Sigmoid colon (tissue), 7 donors: ENCODE data around the gene ELAVL2. TPM values are rescaled to one million over a fixed set of nuclear protein-coding genes. Genes with fewer than 3 reads are reported as not detected.

Experiments used
- DNase-seq: peaks from one replicate; pipeline ENCODE4 v3.0.0-alpha.2; 2019
- H3K27ac ChIP-seq, 4 donors: fragments of 200-600 bp; sonication (generic); one replicate each; pipeline ENCODE4 v1.5.1; 2016 to 2019; ENCODE audit warnings: mild to moderate bottlenecking in 1 of 4
- H3K27me3 ChIP-seq, 3 donors: fragments of 200-600 bp; sonication (generic); one replicate each; pipeline ENCODE4 v1.5.1; 2019; ENCODE audit warnings: mild to moderate bottlenecking in 1 of 3
- H3K36me3 ChIP-seq, 4 donors: fragments of 200-600 bp; sonication (generic); one replicate each; pipeline ENCODE4 v1.5.1; 2016 to 2019
- H3K4me1 ChIP-seq, 4 donors: fragments of 200-600 bp; sonication (generic); one replicate each; pipeline ENCODE4 v1.5.1; 2017 to 2019
- H3K4me3 ChIP-seq, 4 donors: fragments of 200-600 bp; sonication (generic); one replicate each; pipeline ENCODE4 v1.5.1; 2017 to 2019; ENCODE audit warnings: mild to moderate bottlenecking in 2 of 4, moderate library complexity in 1 of 4
- H3K9me3 ChIP-seq, 4 donors: fragments of 200-600 bp in 3 of 4; sonication (generic) in 3 of 4; one replicate each; pipeline versions ENCODE4 v1.5.1 to v1.6.1; 2013 to 2019
- EP300 ChIP-seq, 4 donors: sonication (generic); formaldehyde crosslinking; IDR thresholded peaks; one replicate each; pipeline ENCODE4 v1.6.1; 2017; ENCODE audit warnings: antibody characterized with exemption in 4 of 4
- POLR2A ChIP-seq, 2 donors: fragments of 450-650 bp; IDR thresholded peaks; one replicate each; pipeline ENCODE4 v1.6.1; 2016; ENCODE audit warnings: antibody characterized with exemption in 2 of 2, mild to moderate bottlenecking in 2 of 2, moderate library complexity in 2 of 2
- POLR2AphosphoS5 ChIP-seq, 4 donors: sonication (generic); formaldehyde crosslinking; IDR thresholded peaks; one replicate each; pipeline ENCODE4 v1.6.1; 2017; ENCODE audit warnings: antibody characterized with exemption in 4 of 4
- WGBS, 2 donors: extraction: QIAGEN DNeasy Blood & Tissue Kit; methylation state at CpG; one replicate each; pipeline ENCODE4 v1.1.7; 2013; 5-methylcytosine and 5-hydroxymethylcytosine counted together
- intact Hi-C: fragments of 100-400 bp; cut with DNase I; formaldehyde crosslinking; loops from one replicate; pipeline ENCODE4 v1.15.1; 2023
- polyA plus RNA-seq, 3 donors: library from polyadenylated mRNA; stranded (reverse); fragments of 200-250 nt; gene quantifications; one replicate each; pipeline ENCODE4 v1.2.3, GENCODE V29; 2013
- total RNA-seq, 4 donors: library from RNA; depleted of rRNA; stranded (reverse); fragments of >200 nt; gene quantifications; one replicate each; pipeline ENCODE4 v1.1.0, GENCODE V29; 2016
- TF ChIP-seq, protein P1 (sequence below), 4 experiments: fragments of 450-650 bp in 3 of 4; fragments of 200-600 bp in 1 of 4; IDR thresholded peaks; one replicate each; pipeline ENCODE4 v1.5.1; 2016 to 2019; ENCODE audit warnings: antibody characterized with exemption in 4 of 4, mild to moderate bottlenecking in 3 of 4, moderate library complexity in 2 of 4
- donor health status: healthy with polysubstance abuse.
- donor health status: Bipolar disorder and iron deficiency.
- donor health status: healthy.

ELAVL2 gene
- total and polyA plus RNA-seq, 7 donors = 0.16 to 0.36 (median 0.22) TPM; not detected in 4

DNA sequence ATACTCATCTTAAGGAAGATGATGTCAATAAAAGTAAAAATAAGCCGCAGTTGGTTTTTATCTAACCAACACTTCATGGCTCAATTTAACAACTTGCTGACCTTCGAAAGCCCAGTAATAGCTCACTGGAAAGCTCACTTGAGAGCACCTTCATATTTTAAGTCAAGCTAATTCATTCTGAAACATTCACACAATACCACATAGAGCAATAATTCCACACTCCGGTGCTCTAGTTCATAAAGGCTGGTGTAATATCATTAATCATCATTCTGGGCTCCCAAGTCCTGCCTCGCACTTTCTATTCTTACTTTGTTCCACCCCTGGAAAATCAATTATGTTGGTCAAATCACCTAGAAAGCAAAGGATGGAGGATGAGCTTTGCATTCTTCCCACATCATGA, 74.4 kb downstream of the ELAVL2 start:
- H3K27me3 ChIP-seq = no peaks in the 10 kb centered on the region
- TF ChIP-seq, protein P1, sequence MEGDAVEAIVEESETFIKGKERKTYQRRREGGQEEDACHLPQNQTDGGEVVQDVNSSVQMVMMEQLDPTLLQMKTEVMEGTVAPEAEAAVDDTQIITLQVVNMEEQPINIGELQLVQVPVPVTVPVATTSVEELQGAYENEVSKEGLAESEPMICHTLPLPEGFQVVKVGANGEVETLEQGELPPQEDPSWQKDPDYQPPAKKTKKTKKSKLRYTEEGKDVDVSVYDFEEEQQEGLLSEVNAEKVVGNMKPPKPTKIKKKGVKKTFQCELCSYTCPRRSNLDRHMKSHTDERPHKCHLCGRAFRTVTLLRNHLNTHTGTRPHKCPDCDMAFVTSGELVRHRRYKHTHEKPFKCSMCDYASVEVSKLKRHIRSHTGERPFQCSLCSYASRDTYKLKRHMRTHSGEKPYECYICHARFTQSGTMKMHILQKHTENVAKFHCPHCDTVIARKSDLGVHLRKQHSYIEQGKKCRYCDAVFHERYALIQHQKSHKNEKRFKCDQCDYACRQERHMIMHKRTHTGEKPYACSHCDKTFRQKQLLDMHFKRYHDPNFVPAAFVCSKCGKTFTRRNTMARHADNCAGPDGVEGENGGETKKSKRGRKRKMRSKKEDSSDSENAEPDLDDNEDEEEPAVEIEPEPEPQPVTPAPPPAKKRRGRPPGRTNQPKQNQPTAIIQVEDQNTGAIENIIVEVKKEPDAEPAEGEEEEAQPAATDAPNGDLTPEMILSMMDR (IDR thresholded peaks at IDR 0.05) = no peak
- no peak for TF ChIP-seq EP300 (IDR thresholded peaks at IDR 0.05)
- no peak for TF ChIP-seq POLR2A (IDR thresholded peaks at IDR 0.05)
- no peak for TF ChIP-seq POLR2AphosphoS5 (IDR thresholded peaks at IDR 0.05)

DNA sequence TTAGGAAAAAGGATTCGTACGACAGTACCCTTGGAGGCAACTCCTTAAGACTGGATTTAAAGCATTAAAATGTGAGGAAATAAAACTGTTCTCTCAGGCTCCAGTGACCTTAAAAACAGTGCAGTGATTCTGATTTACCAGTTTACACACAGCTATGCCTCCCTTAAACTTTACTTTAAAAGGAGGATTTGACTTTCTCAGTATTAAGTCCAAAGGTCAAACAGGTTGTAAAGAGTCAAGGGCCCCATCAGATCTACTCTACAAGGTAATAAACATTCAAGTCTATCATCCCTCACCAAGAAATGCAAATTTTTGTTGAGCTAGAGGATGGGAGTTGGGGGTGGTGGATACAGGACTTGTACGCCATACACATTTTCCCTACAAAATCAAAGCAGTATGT, 75.2 kb downstream of the ELAVL2 start:
- no peaks in the 10 kb centered on the region for H3K4me1 ChIP-seq
- intact Hi-C loops = no loop called here
- TF ChIP-seq, protein P1 (IDR thresholded peaks at IDR 0.05) = no peak
- no peak for TF ChIP-seq POLR2AphosphoS5 (IDR thresholded peaks at IDR 0.05)
- TF ChIP-seq POLR2A (IDR thresholded peaks at IDR 0.05) = no peak
- no peak for TF ChIP-seq EP300 (IDR thresholded peaks at IDR 0.05)
- 25 to 69% methylated on average over 3 of the region's 3 CpGs for WGBS, 2 donors
- no peaks in the 10 kb centered on the region for H3K27me3 ChIP-seq
- H3K36me3 ChIP-seq = no peaks in the 10 kb centered on the region
- H3K9me3 ChIP-seq = peaks cover 0 to 6% (median 0%) of the 10 kb centered on the region in 4 donors
- no peak overlapping the region for H3K27ac ChIP-seq
- DNase-seq = no peak
- no peak overlapping the region for H3K4me3 ChIP-seq

More for the DNA sequence above, 74.4 kb downstream of the ELAVL2 start:
- WGBS, 2 donors = 91 to 96% methylated on average over 4 of the region's 4 CpGs
- Histone ChIP-seq H3K36me3 (no peaks in the 10 kb centered on the region), H3K27ac (no peak overlapping the region), H3K4me3 (no peak overlapping the region), H3K4me1 (no peaks in the 10 kb centered on the region), H3K9me3 (peaks cover 0 to 6% (median 0%) of the 10 kb centered on the region in 4 donors)
- intact Hi-C loops = no loop called here
- no peak for DNase-seq

DNA sequence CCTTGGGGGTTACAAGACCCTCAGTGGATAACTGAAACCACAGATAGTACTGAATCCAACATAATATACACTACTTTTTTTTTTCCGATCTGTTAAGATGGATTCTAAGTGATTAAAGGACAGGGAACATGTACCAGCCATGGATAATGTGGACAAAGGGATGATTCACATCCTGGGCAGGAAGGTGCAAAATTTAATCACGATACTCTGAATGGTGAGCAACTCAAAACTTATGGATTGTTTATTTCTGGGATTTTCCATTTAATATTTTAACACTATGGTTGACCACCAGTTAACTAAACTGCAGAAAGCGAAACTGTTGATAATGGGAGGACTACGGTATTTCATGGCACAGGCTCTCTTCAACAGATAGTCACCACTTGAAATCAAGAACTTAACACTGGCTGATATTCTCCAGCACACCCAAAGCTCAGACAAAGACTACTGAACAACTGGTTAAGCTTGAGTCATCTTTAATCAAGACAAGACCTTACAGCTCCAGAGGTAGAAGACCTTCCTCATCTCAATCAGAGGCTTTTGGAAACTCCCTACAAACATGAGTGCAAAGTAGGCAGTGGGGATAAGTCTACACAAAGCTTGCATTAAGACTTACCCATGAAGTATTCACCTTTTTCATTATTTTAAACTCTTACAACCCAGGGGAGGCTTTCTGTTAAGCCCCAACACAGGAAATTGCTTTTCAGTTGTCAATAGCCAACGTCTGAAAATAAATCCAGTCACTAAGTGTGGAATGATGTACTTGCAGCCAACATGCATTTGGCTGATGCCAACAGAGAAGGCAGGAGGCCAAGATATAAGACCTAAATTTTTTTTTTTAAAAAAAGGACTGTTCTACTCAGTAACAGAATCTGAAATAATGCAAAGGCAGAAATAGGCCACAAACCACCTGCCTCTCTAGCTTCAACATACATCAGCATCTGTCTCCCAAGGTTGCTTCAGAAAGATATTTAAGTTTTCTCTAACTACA, 78.7 kb downstream of the ELAVL2 start:
- 85 to 92% methylated on average over 5 of the region's 5 CpGs for WGBS, 2 donors
- intact Hi-C loops = no loop called here

DNA sequence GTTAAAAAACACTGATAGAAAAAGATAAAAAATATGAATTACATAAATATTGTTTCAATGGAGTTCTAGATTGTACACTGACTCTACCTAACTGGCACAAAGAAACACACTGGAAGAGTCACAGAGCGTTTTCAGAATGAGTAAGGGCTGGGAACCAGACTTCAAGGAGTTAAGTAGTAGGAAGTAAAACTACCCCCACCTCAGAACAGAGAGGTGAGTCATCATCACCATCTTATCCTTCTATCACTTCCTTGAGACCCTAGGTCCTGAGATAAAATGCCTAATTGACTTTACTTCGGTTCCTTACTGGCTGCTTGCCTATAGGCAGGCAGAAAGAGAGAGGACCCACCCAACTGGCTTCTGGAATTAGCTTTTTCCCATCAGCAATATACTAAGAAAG, 79.7 kb downstream of the ELAVL2 start:
- TF ChIP-seq EP300 (IDR thresholded peaks at IDR 0.05) (no peak), POLR2A (IDR thresholded peaks at IDR 0.05) (no peak), POLR2AphosphoS5 (IDR thresholded peaks at IDR 0.05) (no peak)
- TF ChIP-seq, protein P1 (IDR thresholded peaks at IDR 0.05) = no peak
- Histone ChIP-seq H3K4me1 (no peaks in the 10 kb centered on the region), H3K9me3 (peaks cover 0 to 6% (median 0%) of the 10 kb centered on the region in 4 donors), H3K27me3 (peaks cover 0 to 3% (median 0%) of the 10 kb centered on the region in 3 donors), H3K4me3 (no peak overlapping the region), H3K27ac (no peak overlapping the region), H3K36me3 (no peaks in the 10 kb centered on the region)
- intact Hi-C loops = no loop called here
- DNase-seq = no peak
- 55 to 60% methylated on average over 2 of the region's 2 CpGs for WGBS, 2 donors

More for the DNA sequence above, 78.7 kb downstream of the ELAVL2 start:
- H3K4me1 ChIP-seq = no peaks in the 10 kb centered on the region
- no peak overlapping the region for H3K4me3 ChIP-seq
- DNase-seq = no peak
- H3K27ac ChIP-seq = no peak overlapping the region
- H3K36me3 ChIP-seq = no peaks in the 10 kb centered on the region
- peaks cover 0 to 6% (median 0%) of the 10 kb centered on the region in 4 donors for H3K9me3 ChIP-seq
- TF ChIP-seq POLR2AphosphoS5 (IDR thresholded peaks at IDR 0.05) (no peak), EP300 (IDR thresholded peaks at IDR 0.05) (no peak), POLR2A (IDR thresholded peaks at IDR 0.05) (no peak)
- TF ChIP-seq, protein P1 (IDR thresholded peaks at IDR 0.05) = no peak
- peaks cover 0 to 3% (median 0%) of the 10 kb centered on the region in 3 donors for H3K27me3 ChIP-seq
